Ishikawa (cell line): ENCODE data around the gene LGALS7B.

Experiments used
- CEBPB ChIP-seq: IDR thresholded peaks from 2 replicates; pipeline ENCODE4 v1.6.1; 2012
- CREB1 ChIP-seq: IDR thresholded peaks from 2 replicates; pipeline ENCODE4 v1.6.1; 2012; ENCODE audit warnings: low read depth
- RAD21 ChIP-seq: IDR thresholded peaks from 2 replicates; pipeline ENCODE4 v1.6.1; 2012; ENCODE audit warnings: low read depth
- TAF1 ChIP-seq: IDR thresholded peaks from 2 replicates; pipeline ENCODE4 v1.6.1; 2012; ENCODE audit warnings: low read depth, mild to moderate bottlenecking
- YY1 ChIP-seq: IDR thresholded peaks from 2 replicates; pipeline ENCODE4 v1.6.1; 2012; ENCODE audit warnings: low read depth
- TF ChIP-seq, protein P1 (sequence below): IDR thresholded peaks from 2 replicates; pipeline ENCODE4 v1.6.1; 2012

DNA sequence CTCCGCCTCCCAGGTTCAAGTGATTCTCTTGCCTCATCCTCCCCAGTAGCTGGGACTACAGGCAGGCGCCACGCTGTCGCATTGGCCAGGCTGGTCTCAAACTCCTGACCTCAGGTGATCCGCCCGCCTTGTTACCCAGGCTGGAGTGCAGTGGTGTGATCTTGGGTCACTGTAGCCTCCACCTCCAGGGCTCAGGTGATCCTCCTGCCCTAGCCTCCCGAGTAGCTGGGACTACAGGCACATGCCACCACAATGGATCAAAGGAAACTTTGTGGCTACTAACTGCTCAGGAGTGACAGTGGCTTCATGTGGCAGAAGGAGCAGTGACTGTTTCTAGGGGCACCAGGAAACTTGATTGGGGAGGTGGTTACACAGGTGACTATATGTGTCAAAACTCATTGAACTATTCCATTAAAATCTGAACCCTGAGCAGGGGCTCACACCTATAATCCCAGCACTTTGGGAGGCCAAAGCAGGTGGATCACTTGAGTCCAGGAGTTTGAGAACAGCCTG, 3.8 kb upstream of the LGALS7B start:
- TF ChIP-seq CREB1 (no peak), CEBPB (no peak), RAD21 (no peak), TAF1 (no peak), YY1 (no peak)
- TF ChIP-seq, protein P1, sequence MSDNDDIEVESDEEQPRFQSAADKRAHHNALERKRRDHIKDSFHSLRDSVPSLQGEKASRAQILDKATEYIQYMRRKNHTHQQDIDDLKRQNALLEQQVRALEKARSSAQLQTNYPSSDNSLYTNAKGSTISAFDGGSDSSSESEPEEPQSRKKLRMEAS: no peak
